K562 (cell line): ENCODE data around the gene FBXW8. TPM values are rescaled to one million over a fixed set of nuclear protein-coding genes. Genes with fewer than 3 reads are reported as not detected.
A peak's percentile ranks its signal among the peaks of the same experiment; 100 is the strongest.

Source experiments
- CBFA2T2 ChIP-seq: fragments of 450-650 bp; conservative IDR thresholded peaks from 2 replicates; pipeline ENCODE4 v1.6.1; 2017; ENCODE audit warnings: mild to moderate bottlenecking
- ELF4 ChIP-seq: fragments of 450-650 bp; formaldehyde crosslinking; IDR thresholded peaks from 2 replicates; pipeline ENCODE4 v1.4.0; 2022; ENCODE audit warnings: missing genetic modification characterization
- EP400 ChIP-seq: fragments of 450-650 bp; IDR thresholded peaks from 2 replicates; pipeline ENCODE4 v1.6.1; 2017; ENCODE audit warnings: antibody characterized with exemption, mild to moderate bottlenecking, moderate library complexity
- HNRNPL ChIP-seq: fragments of 200-400 bp; formaldehyde crosslinking; IDR thresholded peaks from 2 replicates; pipeline ENCODE4 v1.6.1; 2017; ENCODE audit warnings: low read depth, mild to moderate bottlenecking, low read length
- MECOM ChIP-seq: fragments of 250-450 bp; sonication (Bioruptor Pico); IDR thresholded peaks from 2 replicates; pipeline ENCODE4 v1.8.0; 2022; ENCODE audit warnings: inconsistent platforms
- MITF ChIP-seq: IDR thresholded peaks from 2 replicates; pipeline ENCODE4 v1.6.1; 2014; ENCODE audit warnings: antibody characterized with exemption
- NCOA1 ChIP-seq: fragments of 450-650 bp; IDR thresholded peaks from 2 replicates; pipeline ENCODE4 v1.6.1; 2016; ENCODE audit warnings: low read depth
- NCOR1 ChIP-seq: fragments of 450-650 bp; IDR thresholded peaks from 2 replicates; pipeline ENCODE4 v1.6.1; 2016; ENCODE audit warnings: mild to moderate bottlenecking, moderate library complexity
- NFIC ChIP-seq: fragments of 450-650 bp; IDR thresholded peaks from 2 replicates; pipeline ENCODE4 v1.6.1; 2017; ENCODE audit warnings: mild to moderate bottlenecking, inconsistent platforms
- PBX2 ChIP-seq, 2 experiments: IDR thresholded peaks in 1 of 2; conservative IDR thresholded peaks in 1 of 2; 2 replicates each; pipeline ENCODE4 v1.6.1; 2016; ENCODE audit warnings: low read depth in 2 of 2, mild to moderate bottlenecking in 1 of 2, missing compliant biosample characterization in 1 of 2, missing genetic modification characterization in 1 of 2, moderate library complexity in 1 of 2
- PHF21A ChIP-seq: fragments of 450-650 bp; IDR thresholded peaks from 2 replicates; pipeline ENCODE4 v1.6.1; 2017; ENCODE audit warnings: low read depth, borderline replicate concordance
- TSHZ1 ChIP-seq: fragments of 250-450 bp; sonication (Bioruptor Pico); IDR thresholded peaks from 2 replicates; pipeline ENCODE4 v1.4.0; 2020; ENCODE audit warnings: mild to moderate bottlenecking, moderate library complexity
- USF2 ChIP-seq: sonication (generic); formaldehyde crosslinking; IDR thresholded peaks from 2 replicates; pipeline ENCODE4 v1.5.0; 2020; ENCODE audit warnings: missing genetic modification reagents
- ZNF175 ChIP-seq: fragments of 200-800 bp; sonication (Bioruptor generic); IDR thresholded peaks from 2 replicates; pipeline ENCODE4 v1.6.1; 2016; ENCODE audit warnings: low read depth, mild to moderate bottlenecking, missing genetic modification characterization, missing compliant biosample characterization
- ZNF311 ChIP-seq: fragments of 250-450 bp; sonication (Bioruptor Pico); IDR thresholded peaks from 2 replicates; pipeline ENCODE4 v1.4.0; 2020; ENCODE audit warnings: mild to moderate bottlenecking, moderate library complexity
- ZNF583 ChIP-seq: fragments of 250-450 bp; sonication (Bioruptor Pico); IDR thresholded peaks from 2 replicates; pipeline ENCODE4 v1.4.0; 2020
- ZNF639 ChIP-seq, 2 experiments: fragments of 200-800 bp in 1 of 2; sonication (Bioruptor generic) in 1 of 2; sonication (generic) in 1 of 2; formaldehyde crosslinking in 1 of 2; IDR thresholded peaks in 1 of 2; conservative IDR thresholded peaks in 1 of 2; 2 replicates each; pipeline versions ENCODE4 v1.5.0 to v1.6.1; 2016 to 2020; ENCODE audit warnings: missing compliant biosample characterization in 1 of 2, missing genetic modification characterization in 1 of 2, missing genetic modification reagents in 1 of 2
- polyA plus RNA-seq, 8 experiments: library from polyadenylated mRNA; depleted of rRNA in 4 of 8; stranded (reverse) in 5 of 8; unstranded in 3 of 8; fragments of >200 nt; fragmentation: Nextera tagmentation in 2 of 8; fragmentation: Illumina TruSeq in 1 of 8; extraction: Ambion mirVana in 2 of 8; extraction: Trizol in 1 of 8; gene quantifications; 2 replicates each; pipeline versions ENCODE4 v1.2.1 to v1.2.3, GENCODE V29; 2011 to 2014; ENCODE audit warnings: inconsistent platforms in 1 of 8, missing spikeins in 1 of 8
- total RNA-seq, 7 experiments: library from RNA; depleted of rRNA in 6 of 7; stranded (reverse); fragments of >200 nt in 6 of 7; fragmentation: Illumina TruSeq in 2 of 7; extraction: Trizol in 2 of 7; gene quantifications; 2 replicates each; pipeline versions ENCODE4 v1.2.1 to v1.2.3, GENCODE V29; 2011 to 2021; ENCODE audit warnings: low replicate concordance in 1 of 7

The FBXW8 gene
- total and polyA plus RNA-seq, 9 of the 15 experiments (the other 6 are each of a cell fraction or from before 2014, with no cell fraction given) = 0.58 to 8.3 (median 4.4) TPM

GRCh38 chr12:117005417-117006046 lies 94.8 kb downstream of the FBXW8 start (continued):
- TF ChIP-seq ZNF639 (CRISPR knock-in tag; conservative IDR thresholded peaks at IDR 0.05 in 1 of 2, IDR thresholded peaks at IDR 0.05 in 1 of 2) (0 out of 4 replicates have a peak, but pooled peaks of 1 of the 2 experiments have one; percentile 21), ELF4 (CRISPR knock-in tag) (0 out of 2 replicates have a peak, but pooled peaks have one; percentile 45), MITF (peak; percentile 62; the same call in 1 of the 2 replicates), ZNF583 (CRISPR knock-in tag) (peak; percentile 79; the same call in 1 of the 2 replicates), NCOA1 (peak; percentile 26; the same call in 1 of the 2 replicates), CBFA2T2 (peak; percentile 51), NFIC (peak; percentile 25; the same call in 1 of the 2 replicates), ZNF311 (no peak), PHF21A (no peak), MECOM (CRISPR knock-in tag) (peak; percentile 89), ZNF175 (peak; percentile 54; the same call in 1 of the 2 replicates), USF2 (CRISPR knock-in tag) (peak; percentile 93), NCOR1 (no peak; the same call in 1 of the 2 replicates), HNRNPL (no peak), PBX2 (CRISPR knock-in tag; IDR thresholded peaks at IDR 0.05; ENCODE audit: low read depth) (no peak), PBX2 (tag; conservative IDR thresholded peaks at IDR 0.05; ENCODE audit: low read depth) (no peak), EP400 (peak; percentile 47), TSHZ1 (CRISPR knock-in tag) (0 out of 2 replicates have a peak, but pooled peaks have one; percentile 56)
